OCI-LY3 (cell line): ENCODE results near the gene ADARB2.
"Not testable (repeated sequence)": the region's sequence is repeated elsewhere in the genome, so short reads cannot be mapped to it uniquely, and the experiment has no call there.

ENCODE experiments used
- H2AFZ ChIP-seq: fragments of 200-600, 300-600 bp; shearing (Covaris generic); 2 replicates; pipeline ENCODE4 v1.6.0; 2014; ENCODE audit warnings: antibody characterized with exemption, low read depth, low read length
- H3K27ac ChIP-seq: fragments of 200-600, 300-600 bp; sonication (generic); 2 replicates; pipeline ENCODE4 v1.5.1; 2014; ENCODE audit warnings: mild to moderate bottlenecking, low read length, moderate library complexity, mixed read lengths
- H3K27me3 ChIP-seq: fragments of 200-600, 300-600 bp; sonication (generic); 2 replicates; pipeline ENCODE4 v1.6.1; 2014; ENCODE audit warnings: low read depth, low read length, mixed read lengths
- H3K36me3 ChIP-seq: fragments of 200-600, 300-600 bp; sonication (generic); replicated peaks from 2 replicates; pipeline ENCODE3; 2014; ENCODE audit warnings: low read depth, low read length, mixed read lengths
- H3K4me1 ChIP-seq: fragments of 300-600, 200-600 bp; sonication (generic); 2 replicates; pipeline ENCODE4 v1.6.1; 2014; ENCODE audit warnings: low read length, mixed read lengths
- H3K4me2 ChIP-seq: fragments of 200-600, 300-600 bp; sonication (generic); 2 replicates; pipeline ENCODE4 v1.6.1; 2014; ENCODE audit warnings: low read length, mixed read lengths
- H3K4me3 ChIP-seq: fragments of 300-600, 200-600 bp; sonication (generic); 2 replicates; pipeline ENCODE4 v1.5.1; 2014; ENCODE audit warnings: antibody characterized with exemption, mild to moderate bottlenecking, low read length, moderate library complexity
- H3K79me2 ChIP-seq: fragments of 300-600, 200-600 bp; shearing (Covaris generic); 2 replicates; pipeline ENCODE4 v1.6.1; 2014; ENCODE audit warnings: mild to moderate bottlenecking, low read length, mixed read lengths
- H3K9ac ChIP-seq: fragments of 300-600, 200-600 bp; shearing (Covaris generic); 2 replicates; pipeline ENCODE4 v1.6.0; 2014; ENCODE audit warnings: mild to moderate bottlenecking, low read length, moderate library complexity
- H3K9me3 ChIP-seq: fragments of 200-600, 300-600 bp; shearing (Covaris generic); 2 replicates; pipeline ENCODE4 v1.6.1; 2014; ENCODE audit warnings: low read length, mixed read lengths; ENCODE audit not compliant: insufficient read depth
- H4K20me1 ChIP-seq: fragments of 200-600, 300-600 bp; sonication (generic); 2 replicates; pipeline ENCODE4 v1.6.1; 2016; ENCODE audit warnings: low read length, mixed read lengths; ENCODE audit not compliant: insufficient read depth
- CTCF ChIP-seq: fragments of 200-600, 300-600 bp; sonication (generic); IDR thresholded peaks from 2 replicates; pipeline ENCODE4 v1.5.1; 2014; ENCODE audit warnings: antibody characterized with exemption, low read length, low read depth
- EZH2phosphoT487 ChIP-seq: fragments of 200-600 bp; shearing (Covaris generic); IDR thresholded peaks from 2 replicates; pipeline ENCODE4 v1.6.1; 2018; ENCODE audit warnings: antibody characterized with exemption, mixed run types, low read depth

Gene ADARB2

DNA sequence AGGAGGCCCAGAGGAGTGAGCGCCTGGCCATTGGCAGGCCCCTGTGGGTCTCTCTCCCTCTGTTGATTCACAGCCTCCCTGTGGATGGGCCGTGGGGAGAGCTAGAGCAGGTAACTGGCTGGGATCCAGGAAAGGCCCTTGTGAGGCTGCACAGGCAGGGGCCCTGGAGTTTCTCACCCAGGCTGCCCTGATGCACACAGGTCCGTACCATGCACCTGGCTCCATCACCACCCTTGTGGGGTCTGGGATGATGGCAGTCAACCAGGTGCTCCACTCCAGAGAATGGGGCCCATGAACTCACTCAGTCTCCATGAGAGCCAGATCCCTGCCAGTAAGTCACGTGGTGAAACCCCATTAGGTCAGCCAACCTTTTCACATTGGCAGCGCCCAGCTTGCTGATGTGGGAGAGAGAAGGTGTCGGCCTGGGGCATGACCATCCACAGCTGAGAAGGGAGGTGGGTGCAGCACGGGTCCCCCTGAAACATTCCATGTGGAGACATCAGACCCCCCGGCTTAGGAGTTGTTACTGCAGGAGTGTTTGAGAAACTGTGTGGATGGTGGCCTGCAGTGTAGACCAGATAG lies 320.8 kb downstream of the ADARB2 start:
- TF ChIP-seq CTCF, result no peak
- TF ChIP-seq EZH2phosphoT487, result no peak
- H3K79me2 ChIP-seq, result no peaks in the 10 kb centered on the region
- H3K9ac ChIP-seq, result no peak overlapping the region
- H3K4me1 ChIP-seq, result no peaks in the 10 kb centered on the region
- H3K27me3 ChIP-seq, result peaks cover 3% of the 10 kb centered on the region; the same call in 1 of the 2 replicates
- H3K4me2 ChIP-seq, result no peak overlapping the region
- no peaks in the 10 kb centered on the region for H3K9me3 ChIP-seq
- no peaks in the 10 kb centered on the region for H3K36me3 ChIP-seq
- no peak overlapping the region for H3K4me3 ChIP-seq
- no peaks in the 10 kb centered on the region for H4K20me1 ChIP-seq
- no peak overlapping the region for H2AFZ ChIP-seq
- no peak overlapping the region for H3K27ac ChIP-seq

DNA sequence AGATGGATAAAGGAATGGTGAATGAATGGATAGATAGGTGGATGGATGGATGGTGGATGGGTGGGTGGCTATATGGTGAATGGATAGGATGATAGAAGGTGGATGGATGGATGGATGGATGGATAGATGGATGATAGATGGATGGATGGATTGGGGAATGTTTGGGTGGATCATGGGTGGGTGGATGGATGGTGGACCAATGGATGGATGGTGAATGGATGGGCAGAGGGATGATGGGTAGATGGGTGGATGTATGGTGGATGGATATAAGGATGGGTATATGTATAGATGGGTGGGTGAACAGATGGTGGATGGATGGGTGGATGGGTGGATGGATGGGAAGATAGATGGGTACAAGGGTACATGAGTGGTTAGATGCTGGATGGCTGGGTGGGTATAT lies 322.4 kb downstream of the ADARB2 start:
- Histone ChIP-seq H3K4me3 (no peak overlapping the region), H3K4me2 (no peak overlapping the region), H3K9me3 (no peaks in the 10 kb centered on the region), H3K27me3 (no peaks in the 10 kb centered on the region), H3K27ac (no peak overlapping the region), H3K4me1 (no peaks in the 10 kb centered on the region), H4K20me1 (no peaks in the 10 kb centered on the region), H3K9ac (no peak overlapping the region), H3K79me2 (no peaks in the 10 kb centered on the region), H2AFZ (no peak overlapping the region), H3K36me3 (no peaks in the 10 kb centered on the region)
- no peak for TF ChIP-seq CTCF
- TF ChIP-seq EZH2phosphoT487, result no peak

DNA sequence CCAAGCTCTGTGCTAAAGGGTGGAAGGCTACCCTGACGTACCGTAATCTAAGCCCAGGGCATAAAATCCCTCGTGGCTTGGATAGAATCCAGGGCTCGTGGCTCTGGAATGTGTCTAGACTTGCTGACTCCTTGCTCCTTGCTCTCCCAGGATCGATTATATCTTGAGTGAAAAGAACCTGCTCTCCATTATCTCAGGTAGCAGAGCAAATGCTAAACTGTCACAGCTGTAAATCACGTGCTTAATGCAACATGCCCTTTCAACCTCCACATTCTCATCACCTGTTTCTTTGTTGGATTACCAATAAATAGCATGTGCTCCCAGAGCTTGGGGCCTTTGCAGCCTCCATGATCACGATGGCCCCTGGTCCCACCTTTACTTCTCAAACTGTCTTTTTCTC lies 323.0 kb downstream of the ADARB2 start:
- not testable (repeated sequence) for H3K4me1 ChIP-seq, H3K27ac ChIP-seq, H3K36me3 ChIP-seq, H4K20me1 ChIP-seq, H3K4me3 ChIP-seq, H3K4me2 ChIP-seq, H3K79me2 ChIP-seq, H3K27me3 ChIP-seq, H3K9me3 ChIP-seq, H3K9ac ChIP-seq, H2AFZ ChIP-seq

GRCh38 chr10:1413823-1414222 lies 323.5 kb downstream of the ADARB2 start:
- no peaks in the 10 kb centered on the region for H3K9me3 ChIP-seq
- no peak overlapping the region for H3K27ac ChIP-seq
- H3K36me3 ChIP-seq, result no peaks in the 10 kb centered on the region
- no peaks in the 10 kb centered on the region for H4K20me1 ChIP-seq
- no peaks in the 10 kb centered on the region for H3K27me3 ChIP-seq
- no peak overlapping the region for H2AFZ ChIP-seq
- no peak overlapping the region for H3K9ac ChIP-seq
- no peak overlapping the region for H3K4me3 ChIP-seq
- H3K79me2 ChIP-seq, result no peaks in the 10 kb centered on the region
- H3K4me2 ChIP-seq, result no peak overlapping the region
- H3K4me1 ChIP-seq, result no peaks in the 10 kb centered on the region
- TF ChIP-seq CTCF, result no peak
- no peak for TF ChIP-seq EZH2phosphoT487

- H4K20me1 ChIP-seq, result no peaks in the 10 kb centered on the region
- H3K9me3 ChIP-seq, result no peaks in the 10 kb centered on the region
- H3K4me1 ChIP-seq, result no peaks in the 10 kb centered on the region
- no peaks in the 10 kb centered on the region for H3K36me3 ChIP-seq
- TF ChIP-seq EZH2phosphoT487 (no peak), CTCF (no peak)
- no peak overlapping the region for H3K27ac ChIP-seq
- H3K4me2 ChIP-seq, result no peak overlapping the region
- H3K79me2 ChIP-seq, result no peaks in the 10 kb centered on the region
- no peak overlapping the region for H3K9ac ChIP-seq
- H2AFZ ChIP-seq, result no peak overlapping the region
- no peaks in the 10 kb centered on the region for H3K27me3 ChIP-seq
- no peak overlapping the region for H3K4me3 ChIP-seq
Observed at GRCh38 chr10:1413256-1413655, 324.1 kb downstream of the ADARB2 start.
